ENCODE measurements around the gene THADA. TPM values are rescaled to one million over a fixed set of nuclear protein-coding genes. Genes with fewer than 3 reads are reported as not detected.

THADA gene
- total RNA-seq, 1 donor from 2014 or later = 19.4 TPM

DNA sequence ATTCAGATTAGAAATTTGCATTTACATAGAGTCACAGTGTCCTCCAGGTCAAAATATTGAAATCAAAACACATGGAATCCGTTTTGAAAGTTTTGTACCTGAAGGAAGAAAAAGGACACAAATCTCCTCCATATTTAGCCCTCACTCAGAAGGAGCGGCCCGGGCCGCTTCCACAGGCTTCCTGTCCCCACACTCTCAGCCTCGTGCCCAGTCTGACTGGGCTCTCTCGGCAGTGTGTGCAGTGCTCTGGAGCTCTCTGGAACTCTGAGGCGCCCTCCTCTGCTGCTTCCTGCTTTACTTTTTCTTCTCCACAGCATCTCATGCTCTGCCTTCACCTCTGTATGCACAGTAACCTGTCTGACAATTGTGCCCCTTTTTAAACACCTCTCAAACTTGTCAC is 347.2 kb downstream of the THADA start:
- Mint-ChIP-seq H3K9me3 (ENCODE audit: unreplicated experiment) (no peaks in the 10 kb centered on the region), H3K27ac (ENCODE audit: unreplicated experiment) (no peak overlapping the region), H3K4me1 (ENCODE audit: unreplicated experiment) (peaks cover 4% of the 10 kb centered on the region), H3K27me3 (ENCODE audit: unreplicated experiment) (peaks cover 5% of the 10 kb centered on the region), H3K4me3 (ENCODE audit: unreplicated experiment) (no peak overlapping the region), H3K36me3 (ENCODE audit: low read depth, unreplicated experiment) (no peaks in the 10 kb centered on the region)
- DNase-seq (ENCODE audit: low spot score) = no peak
- TF ChIP-seq, protein P1, sequence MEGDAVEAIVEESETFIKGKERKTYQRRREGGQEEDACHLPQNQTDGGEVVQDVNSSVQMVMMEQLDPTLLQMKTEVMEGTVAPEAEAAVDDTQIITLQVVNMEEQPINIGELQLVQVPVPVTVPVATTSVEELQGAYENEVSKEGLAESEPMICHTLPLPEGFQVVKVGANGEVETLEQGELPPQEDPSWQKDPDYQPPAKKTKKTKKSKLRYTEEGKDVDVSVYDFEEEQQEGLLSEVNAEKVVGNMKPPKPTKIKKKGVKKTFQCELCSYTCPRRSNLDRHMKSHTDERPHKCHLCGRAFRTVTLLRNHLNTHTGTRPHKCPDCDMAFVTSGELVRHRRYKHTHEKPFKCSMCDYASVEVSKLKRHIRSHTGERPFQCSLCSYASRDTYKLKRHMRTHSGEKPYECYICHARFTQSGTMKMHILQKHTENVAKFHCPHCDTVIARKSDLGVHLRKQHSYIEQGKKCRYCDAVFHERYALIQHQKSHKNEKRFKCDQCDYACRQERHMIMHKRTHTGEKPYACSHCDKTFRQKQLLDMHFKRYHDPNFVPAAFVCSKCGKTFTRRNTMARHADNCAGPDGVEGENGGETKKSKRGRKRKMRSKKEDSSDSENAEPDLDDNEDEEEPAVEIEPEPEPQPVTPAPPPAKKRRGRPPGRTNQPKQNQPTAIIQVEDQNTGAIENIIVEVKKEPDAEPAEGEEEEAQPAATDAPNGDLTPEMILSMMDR (IDR thresholded peaks at IDR 0.05; ENCODE audit: unreplicated experiment) = no peak

DNA sequence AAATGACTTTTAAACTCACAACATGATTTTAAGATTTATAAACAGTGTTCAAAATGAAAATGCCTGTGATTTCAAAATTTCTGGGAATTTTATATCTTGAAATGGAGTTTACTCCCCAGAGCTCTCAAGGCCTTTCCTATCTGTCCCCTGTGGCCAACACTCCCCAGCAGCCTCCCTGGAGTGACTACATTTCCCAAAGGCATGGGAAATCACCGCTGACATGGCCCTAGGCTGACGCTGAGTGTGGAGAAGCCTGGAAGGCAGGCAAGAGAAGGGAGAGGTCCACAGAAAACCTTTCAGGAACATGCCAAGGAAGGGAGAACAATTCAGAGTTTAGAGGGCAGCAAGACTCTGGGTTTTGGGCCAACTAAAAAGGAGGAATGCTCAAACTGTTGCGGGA is 349.2 kb downstream of the THADA start:
- DNase-seq (ENCODE audit: low spot score) = no peak

DNA sequence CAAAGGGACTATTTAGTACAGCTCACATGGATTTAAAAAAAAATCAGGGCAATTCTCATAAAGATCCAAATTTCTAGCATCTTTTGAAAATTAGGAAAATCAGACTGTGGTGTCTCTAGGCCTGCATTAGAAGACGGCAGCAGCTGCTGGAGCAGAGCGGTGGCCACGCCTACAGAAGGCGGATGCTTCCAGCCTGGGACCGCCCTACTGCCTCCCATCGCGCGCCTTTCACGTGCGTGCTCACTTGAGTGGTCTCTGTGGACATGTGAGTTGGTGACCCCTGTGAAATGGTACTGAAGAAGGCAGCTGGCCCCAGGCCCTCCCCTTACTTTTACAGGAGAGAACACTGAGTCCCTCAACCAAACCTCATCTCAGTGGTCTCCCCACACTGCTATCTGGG is 354.3 kb downstream of the THADA start:
- H3K4me3 Mint-ChIP-seq (ENCODE audit: unreplicated experiment) = no peak overlapping the region
- peaks cover 10% of the 10 kb centered on the region for H3K4me1 Mint-ChIP-seq (ENCODE audit: unreplicated experiment)
- no peaks in the 10 kb centered on the region for H3K36me3 Mint-ChIP-seq (ENCODE audit: low read depth, unreplicated experiment)
- TF ChIP-seq, protein P1 (IDR thresholded peaks at IDR 0.05; ENCODE audit: unreplicated experiment) = no peak
- H3K9me3 Mint-ChIP-seq (ENCODE audit: unreplicated experiment) = no peaks in the 10 kb centered on the region
- no peak overlapping the region for H3K27ac Mint-ChIP-seq (ENCODE audit: unreplicated experiment)
- no peaks in the 10 kb centered on the region for H3K27me3 Mint-ChIP-seq (ENCODE audit: unreplicated experiment)
- DNase-seq (ENCODE audit: low spot score) = no peak

More for the DNA sequence above, 349.2 kb downstream of the THADA start:
- Mint-ChIP-seq H3K4me3 (ENCODE audit: unreplicated experiment) (no peak overlapping the region), H3K4me1 (ENCODE audit: unreplicated experiment) (peaks cover 7% of the 10 kb centered on the region), H3K9me3 (ENCODE audit: unreplicated experiment) (no peaks in the 10 kb centered on the region), H3K27me3 (ENCODE audit: unreplicated experiment) (peaks cover 5% of the 10 kb centered on the region), H3K36me3 (ENCODE audit: low read depth, unreplicated experiment) (no peaks in the 10 kb centered on the region), H3K27ac (ENCODE audit: unreplicated experiment) (no peak overlapping the region)
- TF ChIP-seq, protein P1 (IDR thresholded peaks at IDR 0.05; ENCODE audit: unreplicated experiment) = no peak

DNA sequence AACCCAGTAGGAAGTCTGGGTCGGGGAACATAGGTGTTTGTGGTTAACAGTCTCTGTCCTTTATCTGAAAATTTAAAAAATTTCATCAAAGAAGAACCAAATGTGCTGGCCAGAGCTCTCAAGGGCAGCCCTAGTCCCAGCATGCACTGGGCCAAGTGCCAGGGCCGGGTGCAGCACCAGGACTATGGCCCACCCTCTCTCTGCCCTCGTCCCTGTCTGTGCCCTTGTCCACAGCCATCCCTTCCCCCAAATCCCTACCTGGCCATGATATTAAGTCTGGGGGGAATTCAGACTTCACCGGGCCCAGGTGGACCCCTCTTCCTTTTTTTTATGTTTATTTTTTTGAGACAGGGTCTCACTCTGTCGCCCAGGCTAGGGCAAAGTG is 355.1 kb downstream of the THADA start:
- TF ChIP-seq, protein P1 (IDR thresholded peaks at IDR 0.05; ENCODE audit: unreplicated experiment) = no peak
- Mint-ChIP-seq H3K4me1 (ENCODE audit: unreplicated experiment) (peaks cover 10% of the 10 kb centered on the region), H3K4me3 (ENCODE audit: unreplicated experiment) (no peak overlapping the region), H3K36me3 (ENCODE audit: low read depth, unreplicated experiment) (no peaks in the 10 kb centered on the region), H3K27me3 (ENCODE audit: unreplicated experiment) (no peaks in the 10 kb centered on the region), H3K9me3 (ENCODE audit: unreplicated experiment) (no peaks in the 10 kb centered on the region), H3K27ac (ENCODE audit: unreplicated experiment) (no peak overlapping the region)
- no peak for DNase-seq (ENCODE audit: low spot score)

DNA sequence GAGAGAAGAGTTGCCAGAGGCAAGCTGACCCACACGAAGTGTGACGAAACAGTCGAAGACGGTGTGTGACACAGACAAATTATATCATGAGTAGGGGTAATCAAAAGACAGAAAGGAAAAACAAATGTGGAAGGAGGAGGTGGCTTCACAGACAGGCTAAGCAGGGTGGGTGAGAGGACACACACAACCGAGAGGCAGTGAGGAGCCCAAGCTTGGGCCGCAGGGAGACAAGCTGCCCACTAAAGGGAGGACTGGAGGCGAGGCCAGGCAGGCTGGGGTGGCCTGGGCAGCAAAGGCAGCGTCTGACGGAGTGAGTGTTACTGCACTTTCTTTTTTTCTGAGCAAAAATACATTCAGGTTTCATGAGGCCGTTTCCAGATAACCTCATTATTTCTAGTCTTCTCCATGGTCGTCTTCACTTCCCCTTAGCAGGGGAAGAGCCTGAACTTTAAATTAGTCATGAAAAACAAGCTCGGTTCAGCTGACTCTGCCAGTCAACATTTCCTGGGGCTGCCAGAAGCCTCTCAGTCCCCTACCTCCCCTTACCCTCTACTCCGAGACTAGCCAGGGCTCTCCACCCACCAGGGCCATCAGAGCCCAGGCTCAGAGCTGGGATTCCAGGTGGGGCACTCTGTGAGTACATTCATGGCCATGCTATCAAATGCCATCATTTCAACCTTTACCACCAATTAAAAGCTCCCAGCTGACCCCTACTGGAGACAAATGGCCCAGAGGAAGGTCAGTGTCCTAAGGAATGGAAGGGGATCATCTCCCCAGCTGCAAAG is 355.7 kb downstream of the THADA start:
- Mint-ChIP-seq H3K27ac (ENCODE audit: unreplicated experiment) (no peak overlapping the region), H3K4me1 (ENCODE audit: unreplicated experiment) (peaks cover 10% of the 10 kb centered on the region)

More for the DNA sequence above, 355.7 kb downstream of the THADA start:
- DNase-seq (ENCODE audit: low spot score) = no peak
- Mint-ChIP-seq H3K4me3 (ENCODE audit: unreplicated experiment) (no peak overlapping the region), H3K27me3 (ENCODE audit: unreplicated experiment) (no peaks in the 10 kb centered on the region), H3K9me3 (ENCODE audit: unreplicated experiment) (no peaks in the 10 kb centered on the region), H3K36me3 (ENCODE audit: low read depth, unreplicated experiment) (no peaks in the 10 kb centered on the region)
- TF ChIP-seq, protein P1 (IDR thresholded peaks at IDR 0.05; ENCODE audit: unreplicated experiment) = no peak
